Astrocyte of the cerebellum (primary cell): ENCODE measurements around the gene PACRGL.

Source experiments
- DNase-seq: peaks from one replicate; pipeline ENCODE4 v3.0.0-alpha.2; 2011; ENCODE audit warnings: low read depth
- H3K4me3 ChIP-seq: 2 replicates; pipeline ENCODE4 v1.5.1; 2011; ENCODE audit warnings: mild to moderate bottlenecking, low read depth, low read length, moderate library complexity
- CTCF ChIP-seq: IDR thresholded peaks from 2 replicates; pipeline ENCODE4 v1.5.1; 2012; ENCODE audit warnings: low read length, low read depth, moderate library complexity, mild to moderate bottlenecking; ENCODE audit errors: missing control alignments
- in situ Hi-C: cut with HindIII; loops from 2 replicates; pipeline ENCODE4 v1.10.0; 2017; ENCODE audit warnings: low sequenced_read_pairs

Gene PACRGL

GRCh38 chr4:20752641-20753040 is 52.4 kb downstream of the PACRGL start:
- H3K4me3 ChIP-seq, result no peak overlapping the region
- no peak for TF ChIP-seq CTCF
- in situ Hi-C loops, result loop anchor here (25.0 kb wide), 1 partner anchor 385 kb away; no protein-coding TSS in a partner anchor
- DNase-seq, result no peak

DNA sequence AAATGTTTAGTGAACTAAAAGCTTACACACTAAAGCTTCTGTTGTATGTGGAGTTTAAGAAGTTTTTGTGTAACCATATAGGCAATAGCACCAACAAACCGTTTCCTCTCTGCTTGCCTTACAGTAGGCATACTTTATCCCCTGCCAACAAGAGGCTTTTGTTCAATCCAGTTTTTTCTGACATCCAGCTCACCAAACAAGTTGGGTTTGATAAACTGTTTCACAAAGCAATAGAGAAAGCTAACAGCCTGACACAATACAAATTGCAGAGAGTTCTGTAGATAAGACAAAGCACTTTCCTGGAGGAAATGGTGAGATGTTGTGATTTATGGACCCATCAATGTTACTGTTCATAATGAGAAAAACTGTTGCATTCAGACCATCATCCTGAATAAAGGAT is 53.8 kb downstream of the PACRGL start:
- TF ChIP-seq CTCF, result no peak
- no peak overlapping the region for H3K4me3 ChIP-seq
- in situ Hi-C loops, result loop anchor here (25.0 kb wide), 1 partner anchor 383 kb away; no protein-coding TSS in a partner anchor
- no peak for DNase-seq

- H3K4me3 ChIP-seq, result no peak overlapping the region
- no peak for DNase-seq
- TF ChIP-seq CTCF, result no peak
- in situ Hi-C loops, result loop anchor here (25.0 kb wide), 1 partner anchor 377 kb away; no protein-coding TSS in a partner anchor
Observed at GRCh38 chr4:20760053-20760452, 59.8 kb downstream of the PACRGL start.

DNA sequence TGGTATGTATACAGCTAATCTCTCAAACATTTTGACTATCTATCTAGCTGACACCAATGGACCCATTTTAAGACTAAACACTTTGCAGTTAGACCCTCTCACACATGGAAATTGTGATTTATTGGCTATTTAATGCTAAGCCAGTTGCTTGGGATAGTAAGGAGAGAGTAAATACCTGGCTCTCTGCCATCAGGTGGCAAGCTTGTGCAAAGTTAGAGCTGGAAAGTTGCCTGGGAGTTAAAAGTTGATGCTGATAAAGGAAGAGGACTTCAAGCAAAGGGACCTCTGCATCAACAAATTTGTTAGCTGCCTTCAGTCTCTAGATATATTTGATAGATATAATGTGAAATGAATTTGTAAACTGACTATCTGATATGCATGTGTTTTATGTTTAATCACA is 61.1 kb downstream of the PACRGL start:
- in situ Hi-C loops, result loop anchor here (25.0 kb wide), 1 partner anchor 376 kb away; no protein-coding TSS in a partner anchor
- no peak overlapping the region for H3K4me3 ChIP-seq
- no peak for DNase-seq
- TF ChIP-seq CTCF, result no peak

DNA sequence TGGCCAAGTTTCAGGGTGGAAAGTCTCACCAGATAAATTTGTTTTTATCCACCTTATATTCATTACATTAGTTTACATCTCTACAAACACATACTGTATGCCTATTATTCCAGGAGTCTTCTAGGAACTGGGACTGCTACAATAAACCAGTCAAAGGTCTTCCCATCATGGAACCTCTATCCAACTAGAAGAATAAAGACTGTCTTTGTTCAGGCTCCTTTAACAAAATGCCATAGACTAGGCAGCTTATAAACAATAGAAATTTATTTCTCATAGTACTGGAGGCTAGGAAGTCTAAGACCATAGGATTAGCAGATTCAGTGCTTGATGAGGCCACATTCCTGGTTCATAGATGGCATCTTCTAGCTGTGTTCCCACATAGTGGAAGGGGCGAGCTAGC is 61.6 kb downstream of the PACRGL start:
- DNase-seq, result no peak
- in situ Hi-C loops, result loop anchor here (25.0 kb wide), 1 partner anchor 375 kb away; no protein-coding TSS in a partner anchor
- H3K4me3 ChIP-seq, result no peak overlapping the region
- no peak for TF ChIP-seq CTCF

DNA sequence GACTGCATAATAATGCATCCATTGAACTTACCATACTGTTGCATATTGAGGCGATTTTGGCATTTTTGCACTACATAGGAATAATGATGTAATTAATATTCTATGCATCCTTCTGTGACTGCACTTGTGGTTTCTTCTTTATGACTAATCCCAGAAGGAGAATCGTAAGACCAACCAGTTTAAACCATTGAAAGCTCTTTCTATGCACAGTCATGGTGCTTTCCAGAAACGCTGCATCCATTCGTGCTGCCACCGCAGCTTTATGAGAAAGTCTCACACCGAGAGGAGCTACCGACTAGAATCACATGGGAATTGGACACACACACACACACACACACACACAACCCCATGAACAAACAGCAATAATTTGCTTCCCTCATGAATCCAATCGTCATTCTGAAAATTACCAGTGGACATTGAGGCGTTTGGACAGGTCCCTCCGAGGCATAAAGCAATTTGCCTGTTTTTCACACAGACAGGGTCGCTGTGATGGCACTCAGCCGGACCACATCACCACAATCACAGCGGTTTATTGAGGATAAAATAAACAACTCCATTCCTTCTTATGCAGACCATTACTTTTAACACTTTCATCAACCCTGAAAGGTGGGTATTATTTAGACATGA is 64.2 kb downstream of the PACRGL start:
- in situ Hi-C loops, result loop anchor here (25.0 kb wide), 1 partner anchor 373 kb away; no protein-coding TSS in a partner anchor
- no peak for DNase-seq
- no peak overlapping the region for H3K4me3 ChIP-seq
- no peak for TF ChIP-seq CTCF
